Measurements from ENCODE around the gene CD2.

Gene CD2

DNA sequence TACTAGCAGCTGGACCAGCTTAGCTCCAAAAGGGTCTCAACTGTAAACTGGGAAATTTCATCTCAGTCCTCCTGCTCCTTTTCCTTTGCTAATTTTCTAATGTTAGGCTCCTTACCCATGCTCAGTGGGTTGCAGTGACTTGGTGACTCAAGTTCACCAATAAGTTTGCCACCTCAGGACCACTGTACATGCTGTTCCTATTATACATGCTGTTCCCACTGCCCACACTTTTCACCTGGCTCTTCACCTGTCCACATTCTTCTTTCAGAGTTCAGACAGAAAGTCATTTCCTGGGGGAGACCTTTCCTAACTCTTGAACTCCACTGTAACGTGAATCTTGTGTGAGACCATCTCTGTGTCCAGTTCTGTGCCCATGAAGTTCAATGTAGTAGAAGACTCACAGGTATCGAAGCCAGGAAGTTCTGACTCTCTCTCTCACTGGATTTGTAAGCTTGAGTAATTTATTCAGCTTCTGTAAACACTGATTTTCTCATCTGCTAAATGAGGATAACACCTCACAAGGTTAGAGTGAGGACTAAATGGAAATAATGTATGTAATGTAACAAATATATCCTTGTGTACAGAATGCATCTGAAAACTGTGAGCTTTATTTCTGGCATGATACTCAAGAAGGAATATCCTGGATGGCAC lies 17.9 kb downstream of the CD2 start:
- Histone ChIP-seq H3K4me3 (ENCODE audit: insufficient read depth, low read depth, low read length, poor library complexity, severe bottlenecking) (no peak overlapping the region), H3K9me3 (ENCODE audit: control insufficient read depth, low read length) (no peaks in the 10 kb centered on the region), H3K4me1 (ENCODE audit: control insufficient read depth, insufficient read depth, low read length, poor library complexity, severe bottlenecking) (peaks cover 47% of the 10 kb centered on the region), H3K36me3 (ENCODE audit: control insufficient read depth, insufficient read depth, low read length) (peaks cover 18% of the 10 kb centered on the region), H3K27ac (ENCODE audit: insufficient read depth, low read length, poor library complexity, severe bottlenecking) (peak overlapping the region; percentile 16), H3K27me3 (replicated peaks; ENCODE audit: control insufficient read depth, insufficient read depth, low read length, poor library complexity, severe bottlenecking) (no peaks in the 10 kb centered on the region)
- DNase-seq = no peak

DNA sequence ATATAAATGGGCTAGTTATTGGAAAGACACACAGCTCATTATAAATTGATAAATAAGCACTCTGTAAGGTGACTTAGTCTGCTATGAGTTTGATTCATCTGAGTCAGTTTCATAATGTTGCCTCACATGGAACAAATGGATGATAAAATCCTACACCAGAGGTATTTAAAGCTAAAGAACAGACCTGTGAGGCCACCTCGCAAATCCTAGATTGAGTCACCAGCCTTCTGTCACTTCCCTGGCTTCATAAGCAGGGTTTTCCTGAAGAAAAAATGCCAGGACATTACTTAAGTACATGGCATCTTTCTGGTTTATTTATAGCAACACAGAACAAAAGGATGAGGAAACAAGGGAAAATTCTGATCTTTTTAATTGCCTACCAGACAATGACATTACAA lies 18.4 kb downstream of the CD2 start:
- peak overlapping the region; percentile 16 for H3K27ac ChIP-seq (ENCODE audit: insufficient read depth, low read length, poor library complexity, severe bottlenecking)
- H3K9me3 ChIP-seq (ENCODE audit: control insufficient read depth, low read length) = no peaks in the 10 kb centered on the region
- H3K36me3 ChIP-seq (ENCODE audit: control insufficient read depth, insufficient read depth, low read length) = peaks cover 16% of the 10 kb centered on the region

DNA sequence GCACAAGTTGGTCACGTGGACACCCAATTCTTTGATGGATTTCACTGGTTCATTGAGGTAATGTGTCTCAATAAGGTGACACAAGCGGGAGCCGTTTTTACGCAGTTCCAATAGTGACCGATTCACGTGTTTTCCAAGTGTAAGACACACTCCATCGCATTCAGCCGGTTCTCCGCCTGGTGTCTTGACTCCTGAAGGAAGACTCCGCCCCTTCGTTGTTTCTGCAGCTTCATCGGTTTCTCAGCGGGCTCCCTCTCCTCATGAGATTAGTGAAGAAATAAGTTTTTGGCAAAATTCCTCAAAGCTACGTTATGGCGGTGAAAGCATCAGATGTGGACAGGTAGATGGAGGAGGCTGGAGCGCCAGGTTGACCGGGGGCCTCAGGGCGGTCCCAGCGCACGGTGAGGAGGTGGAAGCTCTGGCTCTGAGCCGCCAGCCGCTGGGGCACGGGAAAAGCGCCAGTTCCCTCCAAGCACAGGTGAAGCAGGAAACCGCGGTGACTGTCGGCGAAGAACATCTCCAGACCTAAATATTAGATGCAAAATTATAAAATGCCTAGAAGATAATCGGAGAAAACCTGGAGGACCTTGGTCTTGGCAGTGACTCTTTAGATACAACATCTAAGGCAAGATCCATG lies 21.0 kb downstream of the CD2 start:
- Histone ChIP-seq H3K9me3 (ENCODE audit: control insufficient read depth, low read length) (no peaks in the 10 kb centered on the region), H3K4me3 (ENCODE audit: insufficient read depth, low read depth, low read length, poor library complexity, severe bottlenecking) (no peak overlapping the region), H3K4me1 (ENCODE audit: control insufficient read depth, insufficient read depth, low read length, poor library complexity, severe bottlenecking) (peaks cover 18% of the 10 kb centered on the region), H3K27ac (ENCODE audit: insufficient read depth, low read length, poor library complexity, severe bottlenecking) (no peak overlapping the region), H3K27me3 (replicated peaks; ENCODE audit: control insufficient read depth, insufficient read depth, low read length, poor library complexity, severe bottlenecking) (no peaks in the 10 kb centered on the region), H3K36me3 (ENCODE audit: control insufficient read depth, insufficient read depth, low read length) (no peaks in the 10 kb centered on the region)
- DNase-seq = no peak

More for the DNA sequence above, 18.4 kb downstream of the CD2 start:
- H3K27me3 ChIP-seq (replicated peaks; ENCODE audit: control insufficient read depth, insufficient read depth, low read length, poor library complexity, severe bottlenecking) = no peaks in the 10 kb centered on the region
- peaks cover 42% of the 10 kb centered on the region for H3K4me1 ChIP-seq (ENCODE audit: control insufficient read depth, insufficient read depth, low read length, poor library complexity, severe bottlenecking)
- DNase-seq = no peak
- H3K4me3 ChIP-seq (ENCODE audit: insufficient read depth, low read depth, low read length, poor library complexity, severe bottlenecking) = no peak overlapping the region

DNA sequence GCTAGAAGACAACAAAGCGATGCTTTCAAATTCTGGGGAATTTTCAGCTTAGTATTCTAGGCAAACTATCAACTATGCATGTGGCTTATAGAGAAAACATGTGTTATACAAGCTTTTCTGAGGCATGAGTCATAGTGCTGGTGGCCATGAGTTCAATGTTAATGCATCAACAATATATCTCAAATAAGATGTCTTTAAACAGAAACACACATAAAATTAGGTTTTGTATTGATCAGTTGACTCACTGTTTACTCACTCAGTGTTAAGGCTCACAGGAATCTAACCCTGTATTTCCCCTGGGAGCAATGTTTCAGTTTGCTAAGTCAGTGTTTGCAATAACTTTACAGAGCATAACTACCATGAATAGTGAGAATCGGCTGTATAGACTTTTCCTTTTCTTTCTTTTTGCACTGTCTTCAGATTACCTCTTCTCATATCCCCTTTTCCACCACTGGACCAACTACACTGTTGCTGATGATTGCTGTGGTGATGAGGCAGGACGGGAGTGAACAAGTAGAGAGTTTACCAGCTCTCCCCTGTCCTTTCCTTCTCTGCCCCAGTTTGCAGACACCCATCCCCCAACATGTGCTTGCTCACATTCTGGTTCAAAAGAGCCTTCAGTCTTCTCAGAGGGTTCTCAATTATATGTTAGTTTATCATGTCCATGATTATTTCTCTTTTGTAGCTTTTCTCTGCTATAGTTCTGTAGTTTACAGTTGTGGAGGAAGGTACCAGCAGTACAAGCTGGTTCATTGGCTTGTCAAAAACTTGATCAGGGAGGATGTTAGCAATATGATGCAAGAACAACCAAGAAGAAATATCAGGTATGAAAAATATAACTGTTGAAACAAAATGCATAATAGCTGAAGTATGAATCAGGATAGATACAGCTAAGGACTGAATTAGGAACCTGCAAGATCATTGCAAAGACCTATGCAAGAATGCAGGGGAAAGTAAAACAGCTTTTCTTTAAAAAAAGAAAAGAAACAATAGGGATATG lies 23.9 kb downstream of the CD2 start:
- H3K27ac ChIP-seq (ENCODE audit: insufficient read depth, low read length, poor library complexity, severe bottlenecking) = no peak overlapping the region
- no peaks in the 10 kb centered on the region for H3K4me1 ChIP-seq (ENCODE audit: control insufficient read depth, insufficient read depth, low read length, poor library complexity, severe bottlenecking)
- no peak overlapping the region for H3K4me3 ChIP-seq (ENCODE audit: insufficient read depth, low read depth, low read length, poor library complexity, severe bottlenecking)
- no peaks in the 10 kb centered on the region for H3K36me3 ChIP-seq (ENCODE audit: control insufficient read depth, insufficient read depth, low read length)
- no peaks in the 10 kb centered on the region for H3K9me3 ChIP-seq (ENCODE audit: control insufficient read depth, low read length)
- H3K27me3 ChIP-seq (replicated peaks; ENCODE audit: control insufficient read depth, insufficient read depth, low read length, poor library complexity, severe bottlenecking) = no peaks in the 10 kb centered on the region
- DNase-seq = no peak

DNA sequence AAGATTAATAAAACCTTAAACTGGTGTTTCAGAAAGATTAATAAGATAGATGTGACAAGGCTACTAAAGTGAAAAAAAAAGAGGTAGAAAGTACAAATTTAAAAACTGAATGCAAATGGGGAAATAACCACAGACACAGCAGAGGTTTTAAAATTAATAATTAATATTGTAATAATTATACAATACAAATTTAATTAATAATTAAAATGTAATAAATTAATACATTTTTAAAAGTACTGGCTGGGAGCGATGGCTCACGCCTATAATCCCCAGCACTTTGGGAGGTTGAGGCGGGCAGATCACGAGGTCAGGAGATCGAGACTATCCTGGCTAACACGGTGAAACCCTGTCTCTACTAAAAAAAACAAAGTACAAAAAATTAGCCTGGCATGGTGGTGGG lies 26.8 kb downstream of the CD2 start:
- H3K36me3 ChIP-seq (ENCODE audit: control insufficient read depth, insufficient read depth, low read length) = no peaks in the 10 kb centered on the region
- H3K27ac ChIP-seq (ENCODE audit: insufficient read depth, low read length, poor library complexity, severe bottlenecking) = no peak overlapping the region
- H3K9me3 ChIP-seq (ENCODE audit: control insufficient read depth, low read length) = no peaks in the 10 kb centered on the region
- no peak overlapping the region for H3K4me3 ChIP-seq (ENCODE audit: insufficient read depth, low read depth, low read length, poor library complexity, severe bottlenecking)
- no peak for DNase-seq
- H3K4me1 ChIP-seq (ENCODE audit: control insufficient read depth, insufficient read depth, low read length, poor library complexity, severe bottlenecking) = no peaks in the 10 kb centered on the region
- H3K27me3 ChIP-seq (replicated peaks; ENCODE audit: control insufficient read depth, insufficient read depth, low read length, poor library complexity, severe bottlenecking) = no peaks in the 10 kb centered on the region

DNA sequence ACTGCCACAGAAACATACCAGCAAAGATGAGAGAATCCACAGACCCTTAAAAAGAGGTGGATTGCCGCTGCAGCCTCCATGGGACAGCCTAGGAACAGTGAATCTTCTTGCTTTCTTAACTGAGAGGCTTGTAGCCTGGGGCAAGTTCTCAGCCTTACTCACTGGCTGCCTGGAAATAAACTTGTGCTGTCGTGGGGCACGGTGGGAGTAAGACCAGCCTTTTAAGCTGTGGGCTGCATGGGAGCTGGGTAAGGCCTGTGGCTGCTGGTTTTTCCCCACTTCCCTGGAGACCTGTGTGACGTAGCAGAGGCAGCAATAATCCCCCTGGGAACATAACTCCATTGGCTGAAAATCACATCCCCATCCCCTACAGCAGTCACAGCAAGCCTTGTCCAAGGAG lies 30.8 kb downstream of the CD2 start:
- Histone ChIP-seq H3K27ac (ENCODE audit: insufficient read depth, low read length, poor library complexity, severe bottlenecking) (no peak overlapping the region), H3K36me3 (ENCODE audit: control insufficient read depth, insufficient read depth, low read length) (no peaks in the 10 kb centered on the region), H3K4me1 (ENCODE audit: control insufficient read depth, insufficient read depth, low read length, poor library complexity, severe bottlenecking) (no peaks in the 10 kb centered on the region), H3K9me3 (ENCODE audit: control insufficient read depth, low read length) (no peaks in the 10 kb centered on the region), H3K27me3 (replicated peaks; ENCODE audit: control insufficient read depth, insufficient read depth, low read length, poor library complexity, severe bottlenecking) (no peaks in the 10 kb centered on the region), H3K4me3 (ENCODE audit: insufficient read depth, low read depth, low read length, poor library complexity, severe bottlenecking) (no peak overlapping the region)
- no peak for DNase-seq

DNA sequence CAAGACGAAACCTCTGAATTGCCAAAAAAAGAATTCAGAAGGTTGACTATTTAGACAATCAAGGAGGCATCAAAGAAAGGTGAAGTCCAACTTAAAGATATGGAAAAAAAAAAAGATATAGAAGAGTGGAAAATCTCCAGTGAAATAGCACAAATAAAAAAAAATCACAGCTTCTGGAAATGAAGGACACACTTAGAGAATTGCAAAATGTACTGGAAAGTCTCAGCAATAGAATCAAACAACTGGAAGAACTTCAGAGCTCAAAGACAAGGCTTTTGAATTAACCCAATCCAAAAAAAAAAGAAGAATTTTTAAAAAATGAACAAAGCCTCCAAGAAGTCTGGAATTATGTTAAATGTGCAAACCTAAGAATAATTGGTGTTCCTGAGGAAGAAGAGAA lies 31.8 kb downstream of the CD2 start:
- Histone ChIP-seq H3K27ac (ENCODE audit: insufficient read depth, low read length, poor library complexity, severe bottlenecking) (no peak overlapping the region), H3K4me3 (ENCODE audit: insufficient read depth, low read depth, low read length, poor library complexity, severe bottlenecking) (no peak overlapping the region), H3K4me1 (ENCODE audit: control insufficient read depth, insufficient read depth, low read length, poor library complexity, severe bottlenecking) (no peaks in the 10 kb centered on the region), H3K36me3 (ENCODE audit: control insufficient read depth, insufficient read depth, low read length) (no peaks in the 10 kb centered on the region), H3K9me3 (ENCODE audit: control insufficient read depth, low read length) (no peaks in the 10 kb centered on the region), H3K27me3 (replicated peaks; ENCODE audit: control insufficient read depth, insufficient read depth, low read length, poor library complexity, severe bottlenecking) (no peaks in the 10 kb centered on the region)
- DNase-seq = no peak

DNA sequence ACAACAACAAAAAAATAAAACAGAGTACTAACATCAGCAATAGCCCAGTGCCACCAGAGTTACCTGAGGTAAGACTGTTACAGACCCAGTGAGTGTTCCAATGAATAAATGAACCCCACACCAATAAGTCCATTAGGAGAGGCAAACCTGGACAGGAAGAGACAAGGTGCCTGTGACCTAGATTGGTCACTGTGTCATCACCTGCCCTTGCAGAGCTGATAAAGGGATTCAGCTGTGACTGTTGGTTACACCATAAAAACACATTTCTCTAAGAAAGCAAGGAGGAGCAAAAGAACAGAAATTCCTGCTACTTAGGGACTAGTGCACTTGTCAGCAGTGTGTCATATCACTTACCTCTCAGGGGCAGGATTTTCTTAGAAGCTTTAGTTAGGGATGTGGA lies 37.5 kb downstream of the CD2 start:
- Histone ChIP-seq H3K9me3 (ENCODE audit: control insufficient read depth, low read length) (no peaks in the 10 kb centered on the region), H3K36me3 (ENCODE audit: control insufficient read depth, insufficient read depth, low read length) (no peaks in the 10 kb centered on the region), H3K27me3 (replicated peaks; ENCODE audit: control insufficient read depth, insufficient read depth, low read length, poor library complexity, severe bottlenecking) (no peaks in the 10 kb centered on the region), H3K4me1 (ENCODE audit: control insufficient read depth, insufficient read depth, low read length, poor library complexity, severe bottlenecking) (peaks cover under 1% of the 10 kb centered on the region), H3K27ac (ENCODE audit: insufficient read depth, low read length, poor library complexity, severe bottlenecking) (no peak overlapping the region), H3K4me3 (ENCODE audit: insufficient read depth, low read depth, low read length, poor library complexity, severe bottlenecking) (no peak overlapping the region)
- no peak for DNase-seq

DNA sequence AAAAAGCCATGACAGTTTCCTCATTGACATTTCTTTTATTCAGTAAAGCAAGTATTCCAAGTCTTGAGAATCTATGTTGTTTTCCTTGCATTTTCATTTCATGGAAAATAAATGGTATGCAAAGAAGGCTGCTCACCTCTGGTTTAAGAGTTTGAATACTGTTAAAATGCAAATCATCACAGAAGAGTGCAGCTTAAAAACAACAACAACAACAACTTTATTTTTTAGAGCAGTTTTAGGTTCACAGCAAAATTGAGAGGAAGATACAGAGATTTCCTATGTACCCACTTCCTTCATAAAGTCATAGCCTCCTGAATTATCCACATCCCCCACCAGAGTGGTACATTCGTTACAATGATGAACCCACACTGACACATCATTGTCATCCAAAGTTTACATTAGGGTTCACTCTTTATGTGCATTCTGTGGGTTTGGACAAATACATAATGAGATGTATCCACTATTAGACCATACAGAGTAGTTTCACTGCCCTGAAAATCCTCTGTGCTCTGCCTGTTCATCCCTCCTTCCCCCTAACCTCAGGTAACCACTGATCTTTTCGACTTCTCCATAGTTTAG lies 39.2 kb downstream of the CD2 start:
- H3K36me3 ChIP-seq (ENCODE audit: control insufficient read depth, insufficient read depth, low read length) = no peaks in the 10 kb centered on the region
- no peak overlapping the region for H3K4me3 ChIP-seq (ENCODE audit: insufficient read depth, low read depth, low read length, poor library complexity, severe bottlenecking)
- H3K4me1 ChIP-seq (ENCODE audit: control insufficient read depth, insufficient read depth, low read length, poor library complexity, severe bottlenecking) = peaks cover 7% of the 10 kb centered on the region
- H3K9me3 ChIP-seq (ENCODE audit: control insufficient read depth, low read length) = no peaks in the 10 kb centered on the region
- H3K27me3 ChIP-seq (replicated peaks; ENCODE audit: control insufficient read depth, insufficient read depth, low read length, poor library complexity, severe bottlenecking) = no peaks in the 10 kb centered on the region
- H3K27ac ChIP-seq (ENCODE audit: insufficient read depth, low read length, poor library complexity, severe bottlenecking) = no peak overlapping the region
- no peak for DNase-seq

All from effector memory CD4-positive, alpha-beta T cell (primary cell).